Ovary (tissue), 3 donors: ENCODE results near the gene MT1X.

Experiments used
- POLR2A ChIP-seq: fragments of 450-650 bp; IDR thresholded peaks from one replicate; pipeline ENCODE4 v1.6.1; 2017; ENCODE audit warnings: antibody characterized with exemption, mild to moderate bottlenecking, moderate library complexity
- TF ChIP-seq, protein P1 (sequence below), 3 donors: fragments of 450-650 bp in 2 of 3; fragments of 200-600 bp in 1 of 3; IDR thresholded peaks; one replicate each; pipeline versions ENCODE4 v1.5.1 to v1.8.0; 2016 to 2022; ENCODE audit warnings: antibody characterized with exemption in 3 of 3, mild to moderate bottlenecking in 1 of 3
- donor health status: DM: no; HTN: no; CAD: no.

DNA sequence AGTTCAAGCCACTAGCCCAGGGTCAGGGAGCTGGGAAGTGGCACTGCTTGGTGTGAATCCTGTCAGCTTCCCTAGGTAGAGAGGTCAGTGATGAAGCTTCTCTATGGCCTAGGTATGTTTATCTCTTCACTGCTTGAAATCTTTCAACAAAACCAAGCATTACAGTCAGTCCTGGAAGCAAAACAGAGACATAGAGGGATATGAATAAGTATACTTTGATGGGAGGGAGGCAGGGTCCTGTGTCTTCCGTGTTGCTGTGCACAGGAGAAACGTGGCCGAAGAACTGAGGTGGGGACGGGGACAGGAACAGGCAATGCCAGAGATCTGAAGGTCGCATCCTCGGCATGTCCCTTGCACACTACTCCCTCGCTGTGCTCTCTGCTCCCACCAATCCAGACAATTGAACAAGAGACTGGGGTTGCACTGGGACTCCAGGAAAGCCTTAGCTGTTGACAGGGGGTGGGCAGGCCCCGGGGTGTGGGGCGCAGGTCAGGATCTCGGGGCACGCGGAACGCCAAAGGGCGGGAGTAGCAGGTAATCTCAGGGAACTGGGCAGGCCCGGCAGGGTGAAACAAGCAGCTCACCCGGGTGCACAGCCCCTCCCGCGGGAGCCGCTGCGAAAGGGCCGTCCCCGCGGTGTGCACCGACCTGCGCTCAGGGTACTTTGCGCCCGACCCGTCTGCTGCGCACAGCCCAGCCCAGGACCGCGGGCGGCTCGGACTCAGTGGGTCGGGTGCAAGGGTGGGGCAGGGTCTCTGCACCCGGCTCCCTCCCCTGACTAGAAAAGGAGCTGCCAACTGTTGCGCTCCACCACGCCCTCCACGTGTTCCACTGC lies 13.0 kb upstream of the MT1X start, which contains the start of gene MT1H:
- TF ChIP-seq, protein P1, sequence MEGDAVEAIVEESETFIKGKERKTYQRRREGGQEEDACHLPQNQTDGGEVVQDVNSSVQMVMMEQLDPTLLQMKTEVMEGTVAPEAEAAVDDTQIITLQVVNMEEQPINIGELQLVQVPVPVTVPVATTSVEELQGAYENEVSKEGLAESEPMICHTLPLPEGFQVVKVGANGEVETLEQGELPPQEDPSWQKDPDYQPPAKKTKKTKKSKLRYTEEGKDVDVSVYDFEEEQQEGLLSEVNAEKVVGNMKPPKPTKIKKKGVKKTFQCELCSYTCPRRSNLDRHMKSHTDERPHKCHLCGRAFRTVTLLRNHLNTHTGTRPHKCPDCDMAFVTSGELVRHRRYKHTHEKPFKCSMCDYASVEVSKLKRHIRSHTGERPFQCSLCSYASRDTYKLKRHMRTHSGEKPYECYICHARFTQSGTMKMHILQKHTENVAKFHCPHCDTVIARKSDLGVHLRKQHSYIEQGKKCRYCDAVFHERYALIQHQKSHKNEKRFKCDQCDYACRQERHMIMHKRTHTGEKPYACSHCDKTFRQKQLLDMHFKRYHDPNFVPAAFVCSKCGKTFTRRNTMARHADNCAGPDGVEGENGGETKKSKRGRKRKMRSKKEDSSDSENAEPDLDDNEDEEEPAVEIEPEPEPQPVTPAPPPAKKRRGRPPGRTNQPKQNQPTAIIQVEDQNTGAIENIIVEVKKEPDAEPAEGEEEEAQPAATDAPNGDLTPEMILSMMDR (IDR thresholded peaks at IDR 0.05) = no peak
- TF ChIP-seq POLR2A = no peak
